Measurements from ENCODE around the gene RPTOR.

RPTOR gene

DNA sequence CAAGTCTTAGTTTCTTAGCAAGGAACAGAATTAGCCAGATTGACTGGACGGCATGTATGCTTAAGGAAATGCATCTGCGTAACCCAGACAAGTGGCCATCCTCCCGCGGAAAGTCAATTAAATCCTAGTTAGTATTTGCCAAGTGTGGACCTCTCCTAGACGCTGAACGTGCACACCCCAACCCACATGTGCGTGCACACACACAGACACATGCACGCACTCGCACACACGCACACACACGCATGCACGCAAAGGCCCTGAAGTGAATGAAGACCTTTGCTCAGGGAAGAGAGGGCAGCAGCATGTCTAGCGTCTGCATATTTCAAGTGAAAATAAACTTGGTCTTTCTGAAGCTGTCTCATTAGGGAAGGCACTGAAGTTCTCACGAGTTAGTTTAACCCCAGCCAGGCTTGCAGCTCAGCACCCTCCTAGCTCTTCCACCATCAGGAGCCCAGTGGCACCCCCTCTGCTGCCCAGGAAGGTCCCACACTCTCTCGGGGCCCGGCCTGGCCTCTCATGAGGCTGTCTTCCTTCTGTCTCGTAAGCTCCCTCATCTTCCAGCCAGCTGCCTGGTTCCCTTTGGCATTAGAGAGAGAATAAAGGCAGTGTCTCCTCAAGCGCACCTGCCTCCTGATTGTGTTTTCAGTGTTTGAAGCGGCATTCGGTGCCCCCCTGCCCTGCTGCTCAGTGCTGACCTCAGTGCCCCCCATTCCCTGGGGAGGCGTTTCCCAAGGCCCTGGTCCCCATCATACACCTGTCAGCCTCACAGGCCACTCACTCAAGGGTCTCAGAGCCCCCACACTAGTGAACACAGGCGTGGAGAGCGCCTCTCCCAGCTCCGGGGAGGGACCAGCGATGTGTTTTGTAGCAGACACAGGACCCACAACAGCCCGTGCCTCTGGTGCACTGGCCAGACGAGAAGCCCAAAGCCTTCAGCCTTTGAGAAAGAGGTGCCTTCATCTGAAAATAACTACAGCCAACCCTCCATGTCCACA, 394.8 kb downstream of the RPTOR start:
- TF ChIP-seq GATA1 (IDR thresholded peaks at IDR 0.05; ENCODE audit: low read depth, low read length) (no peak), POLR2A (IDR thresholded peaks at IDR 0.05; ENCODE audit: low read length) (no peak)
- no peak for DNase-seq

DNA sequence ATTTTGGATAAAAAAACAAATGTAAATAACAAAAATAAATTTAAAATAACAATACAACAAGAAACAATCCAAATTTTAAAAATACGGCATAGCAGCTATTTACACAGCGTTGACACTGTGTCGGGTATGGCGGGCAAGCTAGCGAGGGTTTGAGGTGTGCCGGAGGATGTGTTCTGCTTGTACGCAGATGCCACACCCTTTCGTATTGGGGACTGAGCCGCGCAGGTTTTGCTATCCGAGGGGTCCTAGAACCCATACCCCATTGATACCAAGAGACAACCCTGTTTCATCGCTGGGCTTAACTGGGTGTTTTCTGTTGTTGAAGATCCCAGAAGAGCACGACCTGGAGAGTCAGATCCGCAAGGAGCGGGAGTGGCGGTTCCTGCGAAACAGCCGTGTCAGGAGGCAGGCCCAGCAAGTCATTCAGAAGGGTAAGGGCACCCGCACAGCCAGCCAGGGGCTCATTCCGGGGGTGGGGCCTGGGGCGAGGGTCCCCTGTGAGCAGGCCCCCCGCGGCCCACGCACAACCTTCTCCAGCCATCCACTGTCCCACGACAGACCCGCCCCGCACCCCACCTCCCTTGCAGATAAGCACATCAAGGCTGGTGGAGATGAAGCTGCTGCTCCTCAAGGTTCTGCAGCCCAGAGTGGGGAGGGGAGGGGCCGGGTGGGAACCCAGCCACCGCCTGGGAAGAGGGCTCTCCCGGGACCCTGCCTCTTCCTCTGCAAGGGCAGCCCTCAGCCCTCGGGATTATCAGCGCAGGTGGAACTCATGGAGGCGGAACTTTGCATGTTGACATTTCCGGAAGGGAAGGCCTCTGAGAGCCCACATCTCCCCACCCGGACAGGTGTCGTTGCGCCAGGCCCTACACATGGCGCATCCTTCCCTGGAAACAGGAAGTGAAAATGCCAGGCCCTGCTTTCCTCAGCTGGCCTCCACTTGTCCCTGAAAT, 395.8 kb downstream of the RPTOR start:
- no peak for DNase-seq
- TF ChIP-seq GATA1 (IDR thresholded peaks at IDR 0.05; ENCODE audit: low read depth, low read length): no peak
- no peak for TF ChIP-seq POLR2A (IDR thresholded peaks at IDR 0.05; ENCODE audit: low read length)

DNA sequence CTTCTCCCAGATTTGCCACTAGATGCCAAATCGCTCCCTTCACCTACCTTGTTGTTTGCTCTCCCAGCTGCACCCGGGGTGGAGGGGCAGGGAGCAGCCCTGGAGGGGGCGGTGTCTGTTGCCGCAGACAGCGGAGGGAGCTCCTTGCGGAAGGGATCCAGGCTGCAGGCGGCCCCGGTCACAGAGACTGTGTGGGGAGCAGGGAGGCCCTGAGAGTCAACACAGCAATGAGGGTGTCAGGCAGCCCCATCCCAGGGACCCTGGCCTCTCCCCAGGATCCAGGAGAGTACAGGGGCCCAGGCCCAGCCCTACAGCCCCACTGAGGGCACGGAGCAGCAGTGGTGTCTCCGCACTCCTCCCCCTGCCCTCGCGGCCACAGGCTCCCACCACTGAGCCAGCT, 396.5 kb downstream of the RPTOR start:
- no peak for DNase-seq
- no peak for TF ChIP-seq POLR2A (IDR thresholded peaks at IDR 0.05; ENCODE audit: low read length)
- no peak for TF ChIP-seq GATA1 (IDR thresholded peaks at IDR 0.05; ENCODE audit: low read depth, low read length)

DNA sequence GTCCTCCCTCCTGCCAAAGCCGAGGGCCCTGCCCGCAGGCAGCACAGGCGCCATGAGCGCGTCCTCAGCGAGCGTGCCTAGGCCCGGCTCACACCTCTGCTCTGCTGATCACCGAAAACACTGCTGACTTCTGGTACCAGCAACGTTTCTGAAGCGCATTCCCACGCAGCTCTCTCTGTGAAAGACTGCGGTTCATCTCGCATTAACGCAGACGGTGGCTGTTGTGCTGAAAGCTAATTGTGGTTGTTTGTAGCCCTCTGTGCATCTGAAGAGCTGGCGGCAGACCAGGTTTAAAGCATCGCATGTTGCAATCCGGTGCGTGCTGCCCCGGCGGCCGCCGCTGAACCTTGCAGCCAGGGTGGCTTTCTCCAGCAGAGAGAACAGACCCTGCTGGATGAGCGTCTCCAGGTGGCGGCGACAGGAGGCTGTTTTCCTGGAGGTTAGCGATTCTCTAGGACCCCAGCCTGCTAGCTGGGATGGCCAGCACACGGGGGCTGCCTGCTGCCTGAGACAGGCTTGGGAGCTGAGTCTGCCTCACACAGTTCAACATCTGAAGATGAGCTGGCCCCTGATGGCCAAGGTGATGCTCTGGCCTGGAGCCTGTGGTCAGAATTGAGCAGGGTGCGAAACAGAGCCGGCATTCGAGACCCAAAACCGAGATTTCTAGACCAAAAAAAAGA, 397.2 kb downstream of the RPTOR start:
- TF ChIP-seq POLR2A (IDR thresholded peaks at IDR 0.05; ENCODE audit: low read length) (no peak), GATA1 (IDR thresholded peaks at IDR 0.05; ENCODE audit: low read depth, low read length) (no peak)
- no peak for DNase-seq

DNA sequence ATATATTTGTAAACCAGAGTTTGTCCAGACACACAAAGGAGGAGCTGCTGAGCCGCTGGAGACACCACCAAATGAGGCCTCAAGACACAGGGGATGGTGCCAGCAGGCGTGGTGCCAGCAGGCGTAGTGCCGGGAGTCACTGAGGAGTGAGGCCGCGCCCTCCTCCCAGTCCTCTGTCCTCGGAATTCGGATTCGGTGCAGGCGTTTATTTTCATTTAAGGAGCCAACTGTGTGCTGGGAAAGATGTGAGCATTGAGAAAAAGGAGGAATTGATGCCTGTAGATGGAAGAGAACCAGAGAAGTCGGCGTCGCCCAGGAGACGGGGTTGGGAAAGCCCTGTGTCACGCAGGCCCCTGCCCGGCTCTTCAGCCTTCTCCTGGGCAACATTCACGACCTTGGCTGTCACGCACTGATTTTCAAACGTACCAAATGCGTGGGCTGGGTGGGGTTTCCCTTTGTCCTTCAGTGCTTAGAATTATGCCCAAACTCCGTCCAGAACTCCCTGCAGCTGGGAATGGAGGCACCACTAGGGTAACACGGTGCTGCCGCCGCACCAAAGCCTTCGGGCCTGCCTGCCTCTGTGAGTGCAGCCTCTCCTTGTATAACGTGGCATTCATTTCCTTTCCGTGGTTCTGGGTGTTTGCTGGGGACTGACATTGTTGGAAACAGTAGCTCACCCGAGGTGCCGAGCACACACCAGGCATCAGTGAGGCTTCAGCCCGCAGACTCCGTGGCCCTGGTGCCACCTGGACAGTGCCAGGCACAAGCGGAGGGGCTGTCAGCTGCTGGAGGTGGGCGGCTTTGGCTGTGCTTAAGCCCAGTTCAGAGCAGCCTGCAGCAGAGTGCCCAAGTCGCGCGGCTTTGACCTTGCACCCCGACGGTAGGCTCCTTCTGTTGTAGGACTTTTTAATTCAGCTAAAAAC, 398.0 kb downstream of the RPTOR start:
- TF ChIP-seq POLR2A (IDR thresholded peaks at IDR 0.05; ENCODE audit: low read length): no peak
- TF ChIP-seq GATA1 (IDR thresholded peaks at IDR 0.05; ENCODE audit: low read depth, low read length): no peak
- DNase-seq: no peak

DNA sequence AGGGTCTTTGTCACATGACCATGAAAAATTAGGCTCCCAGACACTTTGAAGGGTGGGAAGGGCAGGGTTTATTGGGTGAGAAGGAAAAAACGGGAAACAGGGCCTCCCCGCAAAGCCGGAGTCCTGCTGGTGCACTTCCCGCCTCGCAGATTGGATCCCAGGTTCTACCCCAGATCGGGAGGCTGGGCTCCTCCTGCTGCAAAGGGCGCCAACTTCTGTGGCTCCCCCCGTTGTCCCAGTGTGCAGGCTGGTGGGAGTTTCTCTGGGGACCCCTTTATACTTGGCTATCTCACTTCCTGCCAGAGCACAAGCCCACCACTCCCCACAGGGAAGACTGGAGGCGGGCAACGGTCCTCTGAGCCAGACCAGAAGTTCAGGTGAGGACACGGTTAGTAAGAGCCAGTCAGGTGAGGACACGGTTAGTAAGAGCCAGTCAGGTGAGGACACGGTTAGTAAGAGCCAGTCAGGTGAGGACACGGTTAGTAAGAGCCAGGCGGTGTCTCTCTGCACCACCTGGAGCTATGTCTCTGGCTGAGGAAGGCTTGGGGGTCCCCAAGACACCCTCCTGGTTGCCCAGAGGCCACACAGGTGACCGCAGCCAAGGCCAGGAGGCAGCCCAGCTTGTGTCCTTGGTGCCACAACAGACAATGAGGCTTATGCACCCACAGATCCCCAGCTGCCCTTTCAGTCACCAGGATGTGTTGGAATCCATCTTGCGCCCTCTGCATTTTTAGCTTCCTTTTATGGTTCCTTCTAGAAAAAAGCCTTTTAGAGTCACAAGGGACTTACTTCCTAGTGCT, 398.9 kb downstream of the RPTOR start:
- no peak for DNase-seq
- TF ChIP-seq POLR2A (IDR thresholded peaks at IDR 0.05; ENCODE audit: low read length) (no peak), GATA1 (IDR thresholded peaks at IDR 0.05; ENCODE audit: low read depth, low read length) (no peak)

DNA sequence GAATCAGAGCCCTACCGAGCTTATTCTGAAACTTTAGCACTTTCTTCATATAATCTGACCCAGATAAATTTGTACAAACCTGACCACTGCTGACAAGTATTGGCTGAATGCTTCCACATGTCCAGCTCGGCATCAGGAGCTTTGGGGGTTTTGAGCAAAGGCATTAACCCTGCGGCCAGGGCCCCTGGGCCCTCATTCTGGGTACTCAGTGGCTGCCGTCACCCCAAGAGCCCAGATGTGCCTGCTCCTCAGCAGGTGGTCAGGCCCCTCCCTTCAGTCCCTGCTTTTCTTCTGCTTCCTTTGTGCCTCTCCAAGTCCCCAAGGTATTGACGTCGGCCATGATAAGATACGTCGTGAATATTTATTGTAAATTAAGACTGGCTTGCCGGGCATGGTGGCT, 399.7 kb downstream of the RPTOR start:
- no peak for DNase-seq
- TF ChIP-seq POLR2A (IDR thresholded peaks at IDR 0.05; ENCODE audit: low read length) (no peak), GATA1 (IDR thresholded peaks at IDR 0.05; ENCODE audit: low read depth, low read length) (no peak)

DNA sequence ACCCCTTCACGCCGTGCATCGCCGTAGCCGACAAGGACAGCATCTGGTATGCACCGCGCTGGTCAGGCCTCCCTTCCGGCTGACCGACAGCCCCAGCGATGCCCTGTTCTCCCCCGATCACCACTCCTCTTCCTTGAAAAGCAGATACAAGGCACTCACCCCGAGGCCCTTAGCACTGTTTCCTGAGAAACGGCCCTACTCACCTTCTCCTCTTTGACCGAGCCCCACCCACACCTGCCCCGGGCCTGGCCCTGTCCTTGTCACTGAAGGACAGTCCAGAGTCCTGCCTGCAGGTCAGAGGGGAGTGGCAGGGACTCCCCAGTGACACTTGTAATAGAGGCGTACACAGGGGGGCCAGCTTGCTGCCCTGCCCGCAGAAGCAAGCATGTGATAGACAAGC, 401.1 kb downstream of the RPTOR start:
- DNase-seq: no peak
- TF ChIP-seq GATA1 (IDR thresholded peaks at IDR 0.05; ENCODE audit: low read depth, low read length) (no peak), POLR2A (IDR thresholded peaks at IDR 0.05; ENCODE audit: low read length) (no peak)

DNA sequence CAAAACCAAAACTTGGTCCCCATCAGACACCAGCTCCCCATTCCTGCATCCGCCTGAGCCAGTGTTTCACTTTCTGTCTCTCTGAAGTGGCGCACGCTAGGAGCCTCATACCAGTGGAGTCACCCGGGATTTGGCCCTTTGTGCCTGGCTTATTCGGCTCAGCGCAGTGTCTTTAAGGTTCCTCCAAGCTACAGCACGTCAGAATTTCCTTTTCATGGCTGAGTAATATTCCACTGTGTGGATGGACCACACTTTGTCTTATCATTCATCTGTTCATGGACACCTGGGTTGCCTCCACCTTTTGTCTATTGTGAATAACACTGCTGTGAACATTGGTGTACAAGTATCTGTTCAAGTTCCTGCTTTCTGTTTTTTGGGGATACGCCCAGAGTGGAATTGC, 401.8 kb downstream of the RPTOR start:
- TF ChIP-seq GATA1 (IDR thresholded peaks at IDR 0.05; ENCODE audit: low read depth, low read length) (no peak), POLR2A (IDR thresholded peaks at IDR 0.05; ENCODE audit: low read length) (no peak)
- no peak for DNase-seq

DNA sequence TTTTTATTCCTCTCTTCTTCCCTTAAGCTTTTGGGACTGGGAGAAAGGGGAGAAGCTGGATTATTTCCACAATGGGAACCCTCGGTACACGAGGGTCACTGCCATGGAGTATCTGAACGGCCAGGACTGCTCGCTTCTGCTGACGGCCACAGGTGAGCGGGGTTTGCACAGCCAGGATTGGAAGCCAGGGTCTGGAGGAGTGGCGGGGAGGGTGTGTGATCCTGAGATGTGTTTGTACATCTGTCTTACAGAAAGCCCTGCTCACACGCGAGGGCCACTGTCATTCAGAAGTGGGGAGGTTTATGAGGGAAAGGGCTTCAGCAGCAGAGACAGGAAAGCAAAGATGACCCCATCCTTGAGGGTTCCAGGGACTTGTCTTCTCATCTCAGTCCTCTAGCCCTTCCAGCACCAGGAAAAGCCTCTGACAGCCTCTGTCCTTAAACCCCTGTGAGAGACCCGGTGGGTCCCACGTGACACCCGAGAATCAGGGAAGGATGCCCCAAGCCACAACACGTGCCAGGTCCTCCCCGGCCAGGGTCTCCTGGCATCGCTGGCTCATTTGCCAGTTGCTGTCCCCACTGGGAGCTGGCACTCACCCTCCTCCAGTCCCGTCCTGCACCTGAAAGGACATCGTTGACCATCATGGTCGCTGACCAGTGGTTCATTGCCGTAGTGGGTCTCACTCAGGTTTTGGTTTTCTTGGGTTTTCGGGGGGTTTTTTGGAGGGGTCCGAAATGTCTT, 402.7 kb downstream of the RPTOR start:
- DNase-seq: no peak
- TF ChIP-seq POLR2A (IDR thresholded peaks at IDR 0.05; ENCODE audit: low read length): no peak
- TF ChIP-seq GATA1 (IDR thresholded peaks at IDR 0.05; ENCODE audit: low read depth, low read length): no peak

Measured in erythroblast (primary cell).